ENCODE results near the gene SPATA13.

- no peak for TF ChIP-seq CTCF (IDR thresholded peaks at IDR 0.05; ENCODE audit: insufficient read depth, low read length, poor library complexity, severe bottlenecking)
- TF ChIP-seq EZH2phosphoT487 (conservative IDR thresholded peaks at IDR 0.05; ENCODE audit: low read length): no peak
Observed at GRCh38 chr13:24168979-24169378, 8.5 kb downstream of the SPATA13 start.
